Pancreas (tissue), 10 donors: Measurements from ENCODE around the gene SLC25A12. TPM values are rescaled to one million over a fixed set of nuclear protein-coding genes. Genes with fewer than 3 reads are reported as not detected.
"Not testable (repeated sequence)": the region's sequence is repeated elsewhere in the genome, so short reads cannot be mapped to it uniquely, and the experiment has no call there.

ENCODE experiments used
- ATAC-seq, 4 donors: fragments of 200-7000 bp; cut with Tn5 transposase; one replicate each; pipeline versions ENCODE4 v1.8.0 to v1.9.1; 2020; ENCODE audit warnings: mild to moderate bottlenecking in 4 of 4, moderate library complexity in 4 of 4
- DNase-seq, 6 donors: peaks; one replicate each; pipeline ENCODE4 v3.0.0-alpha.2; 2020
- FAIRE-seq: peaks from 2 replicates; lab custom pipeline; 2012; peaks lifted over from hg19 to GRCh38; lab: Jason Lieb, UNC
- H3K27ac ChIP-seq, 4 donors: fragments of 200-600 bp; sonication (generic); 1 replicate in 3 of 4; 2 replicates in 1 of 4; pipeline versions ENCODE4 v1.5.0 to v1.8.0; 2020
- H3K27me3 ChIP-seq, 4 donors: fragments of 200-600 bp; one replicate each; pipeline ENCODE4 v1.8.0; 2021
- H3K36me3 ChIP-seq, 3 donors: fragments of 200-600 bp; sonication (generic) in 1 of 3; one replicate each; pipeline versions ENCODE4 v1.5.0 to v1.8.0; 2020 to 2021
- H3K4me1 ChIP-seq, 3 donors: fragments of 200-600 bp; one replicate each; pipeline ENCODE4 v1.8.0; 2021
- H3K4me3 ChIP-seq, 4 donors: fragments of 200-600 bp; sonication (generic) in 2 of 4; one replicate each; pipeline versions ENCODE4 v1.5.0 to v1.8.0; 2020 to 2021
- H3K9me3 ChIP-seq, 4 donors: fragments of 200-600 bp; one replicate each; pipeline ENCODE4 v1.8.0; 2021
- CTCF ChIP-seq, 4 donors: fragments of 200-600 bp; sonication (generic) in 3 of 4; IDR thresholded peaks; one replicate each; pipeline versions ENCODE4 v1.5.0 to v1.8.0; 2021; ENCODE audit warnings: antibody characterized with exemption in 4 of 4
- WGBS, 2 donors: extraction: QIAGEN DNeasy Blood & Tissue Kit; methylation state at CpG; one replicate each; pipeline ENCODE4 v1.1.7; 2013; 5-methylcytosine and 5-hydroxymethylcytosine counted together
- intact Hi-C, 3 donors: fragments of 100-400 bp; cut with DNase I; formaldehyde crosslinking; loops; one replicate each; pipeline versions ENCODE4 v1.11.1 to v1.14.2; 2022
- polyA plus RNA-seq, 2 donors: library from polyadenylated mRNA; stranded (reverse); fragments of 200-250 nt; gene quantifications; one replicate each; pipeline ENCODE4 v1.2.3, GENCODE V29; 2013
- total RNA-seq, 6 donors: library from RNA; stranded (reverse); fragmentation: NEBNext Ultra II Directional in 4 of 6; extraction: Animal tissue kit (Norgen Biotek cat#: 25700) in 4 of 6; gene quantifications; one replicate each; pipeline versions ENCODE4 v1.2.1 to v1.2.4, GENCODE V29; 2021 to 2023
- donor health status: healthy with polysubstance abuse.
- donor health status: DM: no; HTN: no; CAD: no; lungs with moderate emphysema.
- donor health status: DM: no; HTN: no; CAD: no.
- donor health status: control.
- donor health status: control.
- donor health status: Bipolar disorder and iron deficiency.
- donor health status: DM: yes; HTN: yes; CAD: no.
- donor health status: DM: no; HTN: no; CAD: no.
- donor health status: DM: no; HTN: no; CAD: no.
- donor health status: DM: yes; HTN: yes; CAD: no.

Gene SLC25A12
- total and polyA plus RNA-seq, 8 donors = 1.7 to 8.9 (median 3.0) TPM

- Histone ChIP-seq H3K4me3 (no peak overlapping the region), H3K27ac (no peak overlapping the region), H3K36me3 (peaks cover 0 to 5% (median 0%) of the 10 kb centered on the region in 3 donors), H3K4me1 (no peaks in the 10 kb centered on the region), H3K27me3 (no peaks in the 10 kb centered on the region), H3K9me3 (no peaks in the 10 kb centered on the region)
- ATAC-seq (no peak), FAIRE-seq (no peak), DNase-seq (no peak)
- no peak for TF ChIP-seq CTCF (IDR thresholded peaks at IDR 0.05)
- intact Hi-C loops = loop anchor here in 1 of 3 donors (10.0 kb wide), 1 partner anchor 185 kb away; no protein-coding TSS in a partner anchor
- WGBS, 2 donors = 76 to 85% methylated on average over 6 of the region's 6 CpGs
Observed at GRCh38 chr2:171789956-171790355, 104.1 kb downstream of the SLC25A12 start.

DNA sequence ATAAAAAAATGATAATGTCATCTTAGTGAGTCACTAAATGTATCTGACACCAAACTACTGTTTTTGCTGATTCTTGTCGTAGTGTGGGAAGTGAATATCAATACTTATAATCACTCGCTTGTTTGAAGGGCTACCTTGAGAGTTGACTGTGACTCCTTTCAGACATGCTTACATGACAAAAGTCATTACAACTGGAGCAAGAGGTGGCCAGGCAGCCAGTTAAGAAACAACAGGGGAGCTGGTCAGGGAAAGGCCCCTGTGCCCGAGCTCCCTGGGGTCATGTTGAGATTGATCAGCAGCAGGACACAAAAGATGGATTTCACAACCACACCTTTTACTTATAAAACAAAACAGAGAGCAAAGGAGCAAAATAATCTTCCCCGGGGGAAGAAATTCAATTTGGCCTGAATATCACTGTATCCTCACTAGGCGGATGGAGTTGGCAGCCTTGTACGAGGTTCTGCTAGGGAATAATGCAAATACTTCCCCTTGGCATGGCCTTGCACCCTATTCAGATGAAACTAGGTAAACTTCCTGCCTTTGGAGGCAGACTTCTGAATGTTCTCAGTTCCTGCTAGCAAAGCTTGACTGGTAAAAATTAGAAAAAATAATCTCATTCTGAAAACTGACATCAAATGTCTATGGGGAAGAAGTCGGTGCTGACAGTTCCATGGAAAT lies 105.6 kb downstream of the SLC25A12 start:
- intact Hi-C loops = no loop called here
- ATAC-seq (no peak), FAIRE-seq (no peak), DNase-seq (no peak)
- 82 to 85% methylated on average over 7 of the region's 7 CpGs for WGBS, 2 donors
- H3K27me3 ChIP-seq = no peaks in the 10 kb centered on the region
- no peak for TF ChIP-seq CTCF (IDR thresholded peaks at IDR 0.05)
- no peak overlapping the region for H3K4me3 ChIP-seq
- H3K27ac ChIP-seq = no peak overlapping the region
- no peaks in the 10 kb centered on the region for H3K9me3 ChIP-seq
- no peaks in the 10 kb centered on the region for H3K4me1 ChIP-seq
- peaks cover 0 to 6% (median 0%) of the 10 kb centered on the region in 3 donors for H3K36me3 ChIP-seq

DNA sequence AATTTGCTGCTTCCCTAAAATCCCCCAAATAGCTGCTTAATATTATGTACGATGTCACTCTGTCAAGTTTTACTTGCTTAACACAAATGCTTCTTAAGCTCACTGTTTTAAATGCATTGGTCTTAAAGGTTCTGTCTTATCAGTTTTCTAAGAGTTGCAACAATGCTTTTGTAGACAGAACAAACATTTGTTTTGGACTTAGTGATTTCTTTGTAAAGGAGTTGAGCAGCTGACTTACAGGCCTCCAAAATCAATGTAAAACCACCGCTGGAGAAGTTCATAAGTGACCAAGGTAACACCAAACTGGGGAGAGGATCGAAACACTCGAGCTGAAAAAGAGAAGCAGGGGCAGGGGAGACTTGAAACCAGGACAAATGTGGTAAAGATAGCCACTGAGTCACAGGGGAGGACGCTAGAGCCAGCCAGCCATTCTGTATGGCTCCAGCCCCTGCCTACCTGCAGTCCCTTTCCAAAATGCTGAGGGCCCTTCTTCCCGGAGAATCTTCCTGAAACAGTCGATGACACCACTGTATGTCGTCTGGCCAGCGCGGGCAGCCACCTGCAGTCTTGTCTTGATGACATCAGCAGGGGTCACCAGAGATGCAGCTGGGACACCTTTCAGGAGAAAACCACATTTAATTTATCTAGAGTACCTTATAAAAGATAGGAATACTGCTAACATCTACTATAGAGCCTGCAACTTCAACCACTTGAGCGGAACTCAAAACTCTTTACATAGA lies 106.5 kb downstream of the SLC25A12 start:
- WGBS, 2 donors = 64 to 66% methylated on average over 11 of the region's 11 CpGs
- Histone ChIP-seq H3K4me3 (no peak overlapping the region), H3K27ac (no peak overlapping the region), H3K27me3 (no peaks in the 10 kb centered on the region), H3K36me3 (peaks cover 0 to 6% (median 0%) of the 10 kb centered on the region in 3 donors), H3K9me3 (no peaks in the 10 kb centered on the region), H3K4me1 (no peaks in the 10 kb centered on the region)
- FAIRE-seq = no peak
- DNase-seq = no peak
- intact Hi-C loops = no loop called here
- peak in 2 of 4 donors; percentile 54 to 60 for ATAC-seq
- TF ChIP-seq CTCF (IDR thresholded peaks at IDR 0.05) = no peak

DNA sequence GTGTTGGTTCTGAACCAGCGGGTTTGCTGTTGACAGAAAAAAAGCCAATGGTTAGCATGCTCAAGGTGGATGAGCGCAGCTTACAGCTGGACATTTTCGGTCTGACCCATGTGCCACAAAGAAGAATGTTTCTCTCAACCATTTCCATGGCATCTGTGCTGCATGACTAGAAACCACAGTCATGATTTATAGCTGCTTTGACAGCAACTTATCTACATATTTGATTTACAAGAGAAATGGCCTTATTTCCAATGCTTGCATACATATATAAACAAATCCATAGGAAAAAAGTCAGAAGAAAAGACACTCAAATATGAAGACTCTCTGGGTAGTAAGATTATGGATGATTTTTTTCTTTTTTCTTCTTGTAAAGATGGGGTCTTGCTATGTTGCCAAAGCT lies 108.6 kb downstream of the SLC25A12 start:
- DNase-seq (no peak), ATAC-seq (no peak), FAIRE-seq (no peak)
- intact Hi-C loops = no loop called here
- Histone ChIP-seq H3K9me3 (no peaks in the 10 kb centered on the region), H3K27me3 (no peaks in the 10 kb centered on the region), H3K36me3 (peaks cover 0 to 6% (median 0%) of the 10 kb centered on the region in 3 donors), H3K4me1 (no peaks in the 10 kb centered on the region), H3K4me3 (no peak overlapping the region), H3K27ac (no peak overlapping the region)
- 83 to 98% methylated on average over 3 of the region's 3 CpGs for WGBS, 2 donors
- no peak for TF ChIP-seq CTCF (IDR thresholded peaks at IDR 0.05)

DNA sequence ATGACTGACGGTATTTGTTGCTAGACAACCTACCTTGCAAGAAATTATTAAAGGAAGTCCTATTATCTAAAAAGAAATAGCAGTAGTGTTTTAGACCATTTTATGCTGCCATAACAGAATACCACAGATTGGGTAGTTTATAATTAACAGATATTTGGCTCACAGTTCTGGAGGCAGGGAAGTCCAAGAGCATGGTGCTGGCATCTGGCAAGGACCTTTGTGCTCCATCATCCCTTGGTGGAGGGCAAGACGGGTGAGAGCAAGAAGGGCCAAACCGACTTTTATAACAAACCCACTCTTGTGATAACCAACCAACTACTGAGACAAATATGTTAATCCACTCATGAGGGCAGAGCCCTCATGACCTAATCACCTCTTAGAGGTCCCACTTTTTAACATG lies 115.5 kb downstream of the SLC25A12 start:
- FAIRE-seq (no peak), DNase-seq (no peak), ATAC-seq (no peak)
- no peaks in the 10 kb centered on the region for H3K27me3 ChIP-seq
- no peaks in the 10 kb centered on the region for H3K4me1 ChIP-seq
- H3K27ac ChIP-seq = no peak overlapping the region
- H3K4me3 ChIP-seq = no peak overlapping the region
- no peaks in the 10 kb centered on the region for H3K9me3 ChIP-seq
- intact Hi-C loops = no loop called here
- no peak for TF ChIP-seq CTCF (IDR thresholded peaks at IDR 0.05)
- no peaks in the 10 kb centered on the region for H3K36me3 ChIP-seq
- WGBS, 2 donors = 90 to 91% methylated on average over 3 of the region's 3 CpGs

DNA sequence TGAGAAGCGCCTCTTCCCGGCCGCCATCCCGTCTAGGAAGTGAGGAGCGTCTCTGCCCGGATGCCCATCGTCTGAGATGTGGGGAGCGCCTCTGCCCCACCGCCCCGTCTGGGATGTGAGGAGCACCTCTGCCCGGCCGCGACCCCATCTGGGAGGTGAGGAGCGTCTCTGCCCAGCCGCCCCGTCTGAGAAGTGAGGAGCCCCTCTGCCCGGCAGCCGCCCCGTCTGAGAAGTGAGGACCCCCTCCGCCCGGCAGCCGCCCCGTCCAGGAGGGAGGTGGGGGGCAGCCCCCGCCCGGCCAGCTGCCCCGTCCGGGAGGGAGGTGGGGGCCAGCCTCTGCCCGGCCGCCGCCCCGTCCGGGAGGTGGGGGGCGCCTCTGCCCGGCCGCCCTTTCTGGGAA lies 119.5 kb downstream of the SLC25A12 start:
- DNase-seq, H3K9me3 ChIP-seq, intact Hi-C loops, H3K36me3 ChIP-seq, ATAC-seq, H3K27ac ChIP-seq, H3K27me3 ChIP-seq, H3K4me1 ChIP-seq, FAIRE-seq, H3K4me3 ChIP-seq: not testable (repeated sequence)
- WGBS, 2 donors = 94 to 98% methylated on average over 20 to 34 of the region's 35 CpGs
